ENCODE results near the gene IL36A. TPM values are rescaled to one million over a fixed set of nuclear protein-coding genes. Genes with fewer than 3 reads are reported as not detected.

Gene IL36A
- total and polyA plus RNA-seq, 9 of the 15 experiments (the other 6 are each of a cell fraction or from before 2014, with no cell fraction given): not detected

DNA sequence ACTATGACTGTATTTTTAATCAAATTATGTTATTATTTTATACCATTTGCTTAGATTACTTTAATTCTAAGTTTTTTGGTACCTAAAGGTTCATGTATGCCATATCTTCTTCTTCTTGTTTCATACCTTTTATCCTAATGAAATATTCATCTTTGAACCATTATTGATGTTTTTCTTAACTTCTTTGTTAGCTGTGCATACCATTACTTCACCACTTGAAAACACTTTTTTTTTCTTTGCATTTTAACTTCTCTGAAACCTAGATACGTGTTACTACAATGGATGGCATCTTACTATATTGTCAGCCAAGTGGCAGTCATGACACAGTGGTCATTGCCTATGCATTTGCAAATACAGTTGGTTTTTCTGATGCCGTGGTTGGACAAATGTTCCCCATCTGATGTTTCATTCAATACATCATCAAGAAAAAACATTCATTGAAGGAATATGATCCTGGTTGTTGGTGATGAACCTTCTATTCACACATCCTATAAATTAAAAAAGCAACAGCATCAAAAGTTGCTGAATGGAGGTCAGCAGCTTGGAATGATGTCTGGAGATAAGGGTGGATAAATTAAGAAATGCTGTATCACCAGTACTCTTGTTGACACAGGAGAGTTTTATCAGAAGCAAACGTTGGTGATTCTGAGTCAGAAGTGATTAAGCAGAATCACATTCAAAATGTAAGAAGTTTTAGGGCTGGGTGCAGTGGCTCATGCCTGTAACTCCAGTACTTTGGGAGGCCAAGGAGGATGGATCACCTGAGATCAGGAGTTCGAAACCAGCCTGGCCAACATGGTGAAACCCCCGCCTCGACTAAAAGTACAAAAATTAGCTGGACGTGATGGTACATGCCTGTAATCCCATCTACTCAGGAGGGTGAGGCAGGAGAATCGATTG lies 7.4 kb downstream of the IL36A start (continued):
- TF ChIP-seq TBL1XR1 (IDR thresholded peaks at IDR 0.05; ENCODE audit: low read length in 2 of 2) (peak; percentile 86 to 100; a peak in 3 of 4 replicates), ZNF77 (CRISPR knock-in tag; IDR thresholded peaks at IDR 0.05) (no peak), SUPT5H (IDR thresholded peaks at IDR 0.05) (no peak), TEAD2 (tag; IDR thresholded peaks at IDR 0.05) (no peak), ZNF668 (CRISPR knock-in tag; IDR thresholded peaks at IDR 0.05) (0 out of 2 replicates have a peak, but pooled peaks have one; percentile 34), ZBTB17 (CRISPR knock-in tag; IDR thresholded peaks at IDR 0.05) (peak; percentile 64; the same call in 1 of the 2 replicates), MEF2D (tag; conservative IDR thresholded peaks at IDR 0.05; ENCODE audit: low read depth) (peak; percentile 97), SNIP1 (IDR thresholded peaks at IDR 0.05; ENCODE audit: low read depth) (no peak), FOXA1 (IDR thresholded peaks at IDR 0.05; ENCODE audit: borderline replicate concordance) (peak; percentile 99), HNRNPK (IDR thresholded peaks at IDR 0.05; ENCODE audit: low read depth, low read length, poor library complexity, severe bottlenecking) (no peak), NCOA1 (IDR thresholded peaks at IDR 0.05; ENCODE audit: low read depth) (peak; percentile 91), SMAD3 (CRISPR knock-in tag; conservative IDR thresholded peaks at IDR 0.05) (no peak), RBM34 (IDR thresholded peaks at IDR 0.05; ENCODE audit: borderline replicate concordance, insufficient read depth, low read length) (no peak), HDGF (IDR thresholded peaks at IDR 0.05) (no peak), BMI1 (IDR thresholded peaks at IDR 0.05; ENCODE audit: low read length) (no peak), ZNF780A (CRISPR knock-in tag; IDR thresholded peaks at IDR 0.05) (no peak), ZNF507 (tag; conservative IDR thresholded peaks at IDR 0.05) (no peak), HEY1 (CRISPR knock-in tag; IDR thresholded peaks at IDR 0.05; ENCODE audit: borderline replicate concordance) (no peak), TEAD4 (IDR thresholded peaks at IDR 0.05; ENCODE audit: low read length) (peak; percentile 97), TEAD4 (CRISPR knock-in tag; IDR thresholded peaks at IDR 0.05; ENCODE audit: borderline replicate concordance) (no peak), FUS (optimal IDR thresholded peaks at IDR 0.05; ENCODE audit: low read depth, low read length) (no peak), ID3 (CRISPR knock-in tag; IDR thresholded peaks at IDR 0.05) (no peak), ID3 (tag; IDR thresholded peaks at IDR 0.05) (0 out of 2 replicates have a peak, but pooled peaks have one; percentile 44), YY1 (IDR thresholded peaks at IDR 0.05; ENCODE audit: borderline replicate concordance in 1 of 3, control insufficient read depth in 1 of 3, extremely low read depth in 1 of 3, insufficient read depth in 3 of 3, insufficient read length in 1 of 3, insufficient replicate concordance in 2 of 3, low read depth in 1 of 3, low read length in 2 of 3) (peak in 1 of 3 experiments; percentile 29), CTCFL (IDR thresholded peaks at IDR 0.05; ENCODE audit: borderline replicate concordance, insufficient read depth, low read depth, low read length, poor library complexity, severe bottlenecking) (no peak), ZNF146 (CRISPR knock-in tag; IDR thresholded peaks at IDR 0.05; ENCODE audit: unreplicated experiment) (no peak)
- TF ChIP-seq, protein P1, sequence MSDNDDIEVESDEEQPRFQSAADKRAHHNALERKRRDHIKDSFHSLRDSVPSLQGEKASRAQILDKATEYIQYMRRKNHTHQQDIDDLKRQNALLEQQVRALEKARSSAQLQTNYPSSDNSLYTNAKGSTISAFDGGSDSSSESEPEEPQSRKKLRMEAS (CRISPR knock-in tag; IDR thresholded peaks at IDR 0.05): no peak
